KOPT-K1 (cell line): ENCODE results near the gene EHMT2.

Experiments used
- H3K27ac ChIP-seq: fragments of 200-600 bp; sonication (generic); 2 replicates; pipeline ENCODE4 v1.5.1; 2016; ENCODE audit warnings: antibody characterized with exemption, mild to moderate bottlenecking, low read depth, low read length; ENCODE audit not compliant: poor library complexity, severe bottlenecking
- H3K36me3 ChIP-seq: fragments of 200-600 bp; sonication (generic); 2 replicates; pipeline ENCODE4 v1.5.1; 2017; ENCODE audit warnings: antibody characterized with exemption, mild to moderate bottlenecking, low read length, moderate library complexity; ENCODE audit not compliant: insufficient read depth
- H3K9me3 ChIP-seq: fragments of 200-600 bp; sonication (generic); 2 replicates; pipeline ENCODE4 v1.5.1; 2017; ENCODE audit warnings: antibody characterized with exemption, low read length, mild to moderate bottlenecking; ENCODE audit not compliant: insufficient read depth, poor library complexity, severe bottlenecking

EHMT2 gene

GRCh38 chr6:31887173-31888007 is 10.1 kb downstream of the EHMT2 start:
- no peak overlapping the region for H3K27ac ChIP-seq
- H3K9me3 ChIP-seq, result no peaks in the 10 kb centered on the region
- peaks cover 95% of the 10 kb centered on the region for H3K36me3 ChIP-seq

- Histone ChIP-seq H3K36me3 (peaks cover 95% of the 10 kb centered on the region), H3K27ac (no peak overlapping the region), H3K9me3 (no peaks in the 10 kb centered on the region)
These were observed 10.9 kb downstream of the EHMT2 start for GRCh38 chr6:31886541-31886991.

GRCh38 chr6:31884528-31885035 is 12.9 kb downstream of the EHMT2 start:
- H3K36me3 ChIP-seq, result peaks cover 100% of the 10 kb centered on the region
- no peak overlapping the region for H3K27ac ChIP-seq

GRCh38 chr6:31883676-31884075 is 13.8 kb downstream of the EHMT2 start:
- Histone ChIP-seq H3K27ac (no peak overlapping the region), H3K36me3 (peaks cover 97% of the 10 kb centered on the region), H3K9me3 (no peaks in the 10 kb centered on the region)

More at GRCh38 chr6:31884528-31885035, 12.9 kb downstream of the EHMT2 start:
- no peaks in the 10 kb centered on the region for H3K9me3 ChIP-seq

- H3K9me3 ChIP-seq, result no peaks in the 10 kb centered on the region
- H3K36me3 ChIP-seq, result peaks cover 84% of the 10 kb centered on the region
- no peak overlapping the region for H3K27ac ChIP-seq
These were observed 15.2 kb downstream of the EHMT2 start for GRCh38 chr6:31882344-31882743.

- Histone ChIP-seq H3K36me3 (peaks cover 74% of the 10 kb centered on the region), H3K9me3 (no peaks in the 10 kb centered on the region), H3K27ac (no peak overlapping the region)
These were observed 16.2 kb downstream of the EHMT2 start for GRCh38 chr6:31881136-31881859.

- H3K36me3 ChIP-seq, result peaks cover 67% of the 10 kb centered on the region
- H3K9me3 ChIP-seq, result no peaks in the 10 kb centered on the region
- H3K27ac ChIP-seq, result no peak overlapping the region
These were observed 16.9 kb downstream of the EHMT2 start for GRCh38 chr6:31880616-31881015.

- Histone ChIP-seq H3K9me3 (no peaks in the 10 kb centered on the region), H3K36me3 (peaks cover 60% of the 10 kb centered on the region), H3K27ac (no peak overlapping the region)
These were observed 17.6 kb downstream of the EHMT2 start for GRCh38 chr6:31879901-31880300.

- no peaks in the 10 kb centered on the region for H3K9me3 ChIP-seq
- no peak overlapping the region for H3K27ac ChIP-seq
- peaks cover 52% of the 10 kb centered on the region for H3K36me3 ChIP-seq
These were observed 18.4 kb downstream of the EHMT2 start for GRCh38 chr6:31879143-31879542.

GRCh38 chr6:31878726-31879125 is 18.8 kb downstream of the EHMT2 start, which contains the start of gene SLC44A4:
TSS of gene SLC44A4 (minus strand) at chr6:31878997. CDS start at chr6:31878980, 17 bp downstream.
- no peak within 1 kb of the TSS for H3K27ac ChIP-seq

GRCh38 chr6:31878222-31878621 is 19.3 kb downstream of the EHMT2 start:
- Histone ChIP-seq H3K36me3 (peaks cover 43% of the 10 kb centered on the region), H3K27ac (no peak overlapping the region)

More at GRCh38 chr6:31878726-31879125, 18.8 kb downstream of the EHMT2 start, which contains the start of gene SLC44A4:
- peaks cover 48% of the 10 kb centered on the region for H3K36me3 ChIP-seq
- H3K9me3 ChIP-seq, result no peaks in the 10 kb centered on the region

GRCh38 chr6:31877651-31878161 is 19.8 kb downstream of the EHMT2 start:
- H3K9me3 ChIP-seq, result no peaks in the 10 kb centered on the region
- H3K36me3 ChIP-seq, result peaks cover 38% of the 10 kb centered on the region
- H3K27ac ChIP-seq, result no peak overlapping the region

More at GRCh38 chr6:31878222-31878621, 19.3 kb downstream of the EHMT2 start:
- no peaks in the 10 kb centered on the region for H3K9me3 ChIP-seq

GRCh38 chr6:31877125-31877650 is 20.3 kb downstream of the EHMT2 start:
- Histone ChIP-seq H3K36me3 (peaks cover 33% of the 10 kb centered on the region), H3K9me3 (no peaks in the 10 kb centered on the region), H3K27ac (no peak overlapping the region)

- Histone ChIP-seq H3K27ac (no peak overlapping the region), H3K9me3 (no peaks in the 10 kb centered on the region), H3K36me3 (peaks cover 24% of the 10 kb centered on the region)
These were observed 21.1 kb downstream of the EHMT2 start for GRCh38 chr6:31876357-31876756.

GRCh38 chr6:31875877-31876276 is 21.6 kb downstream of the EHMT2 start:
- H3K27ac ChIP-seq, result no peak overlapping the region
- peaks cover 19% of the 10 kb centered on the region for H3K36me3 ChIP-seq
- no peaks in the 10 kb centered on the region for H3K9me3 ChIP-seq
